GM23338 (cell line): ENCODE data around the gene BEST1. TPM values are rescaled to one million over a fixed set of nuclear protein-coding genes. Genes with fewer than 3 reads are reported as not detected.

Source experiments
- ATAC-seq: fragments of 200-7000 bp; cut with Tn5 transposase; 3 replicates; pipeline ENCODE4 v1.9.1; 2020
- DNase-seq: peaks from one replicate; pipeline ENCODE4 v3.0.0-alpha.2; 2015; ENCODE audit warnings: low spot score
- H2AFZ ChIP-seq: fragments of 200-600 bp; sonication (generic); 2 replicates; pipeline ENCODE4 v1.8.0; 2016; ENCODE audit warnings: antibody characterized with exemption, mild to moderate bottlenecking, moderate library complexity
- H3F3A ChIP-seq: fragments of 200-600 bp; sonication (generic); replicated peaks from 2 replicates; pipeline ENCODE4 v1.8.0; 2017; ENCODE audit warnings: antibody characterized with exemption, mixed run types, low read depth
- H3K27ac ChIP-seq: fragments of 200-600 bp; sonication (generic); 2 replicates; pipeline ENCODE4 v1.6.1; 2016; ENCODE audit warnings: low read depth
- H3K27me3 ChIP-seq: fragments of 200-600 bp; sonication (generic); 2 replicates; pipeline ENCODE4 v1.8.0; 2016; ENCODE audit warnings: mild to moderate bottlenecking, mixed run types, moderate library complexity; ENCODE audit not compliant: insufficient read depth
- H3K36me3 ChIP-seq: fragments of 200-600 bp; sonication (generic); 2 replicates; pipeline ENCODE4 v1.8.0; 2016; ENCODE audit warnings: mild to moderate bottlenecking; ENCODE audit not compliant: insufficient read depth
- H3K4me1 ChIP-seq: fragments of 200-600 bp; sonication (generic); 2 replicates; pipeline ENCODE4 v1.8.0; 2016; ENCODE audit warnings: mild to moderate bottlenecking, moderate library complexity; ENCODE audit not compliant: insufficient read depth
- H3K4me2 ChIP-seq: fragments of 200-600 bp; sonication (generic); 2 replicates; pipeline ENCODE4 v1.7.1; 2017; ENCODE audit warnings: mixed run types
- H3K4me3 ChIP-seq: fragments of 200-600 bp; sonication (generic); 2 replicates; pipeline ENCODE4 v1.6.1; 2016; ENCODE audit warnings: mixed run types
- H3K79me2 ChIP-seq: fragments of 200-600 bp; sonication (generic); replicated peaks from 2 replicates; pipeline ENCODE4 v1.8.0; 2017; ENCODE audit warnings: mild to moderate bottlenecking; ENCODE audit not compliant: insufficient read depth
- H3K9me2 ChIP-seq: fragments of 200-600 bp; sonication (generic); 2 replicates; pipeline ENCODE4 v1.8.0; 2017; ENCODE audit not compliant: insufficient read depth
- H4K20me1 ChIP-seq: fragments of 200-600 bp; sonication (generic); replicated peaks from 2 replicates; pipeline ENCODE4 v1.8.0; 2017; ENCODE audit warnings: mild to moderate bottlenecking; ENCODE audit not compliant: insufficient read depth
- H3K27ac Mint-ChIP-seq: 2 replicates; pipeline ENCODE4 v1.8.0; 2020; ENCODE audit warnings: inconsistent platforms, mild to moderate bottlenecking, moderate library complexity, mixed read lengths
- H3K27me3 Mint-ChIP-seq: 3 replicates; pipeline ENCODE4 v1.8.0; 2022; ENCODE audit warnings: low read depth, mild to moderate bottlenecking, moderate library complexity, mixed read lengths, inconsistent platforms; ENCODE audit not compliant: insufficient read depth, poor library complexity
- H3K36me3 Mint-ChIP-seq: 3 replicates; pipeline ENCODE4 v1.8.0; 2021; ENCODE audit warnings: low read depth, mild to moderate bottlenecking, inconsistent platforms, moderate library complexity, mixed read lengths
- H3K4me1 Mint-ChIP-seq: 3 replicates; pipeline ENCODE4 v1.8.0; 2020; ENCODE audit warnings: mild to moderate bottlenecking, inconsistent platforms, mixed read lengths
- H3K4me3 Mint-ChIP-seq: 3 replicates; pipeline ENCODE4 v1.8.0; 2021; ENCODE audit warnings: moderate library complexity, mild to moderate bottlenecking, inconsistent platforms, mixed read lengths
- H3K9me3 Mint-ChIP-seq: 3 replicates; pipeline ENCODE4 v1.8.0; 2020; ENCODE audit warnings: moderate library complexity, mild to moderate bottlenecking, inconsistent platforms, mixed read lengths
- CREB1 ChIP-seq: fragments of 250-450 bp; sonication (Bioruptor Pico); IDR thresholded peaks from 2 replicates; pipeline ENCODE4 v1.5.0; 2020; ENCODE audit warnings: low read depth, mild to moderate bottlenecking, moderate library complexity
- CTCF ChIP-seq, 2 experiments: fragments of 200-600 bp in 1 of 2; sonication (generic) in 1 of 2; conservative IDR thresholded peaks; 2 replicates each; pipeline versions ENCODE4 v1.5.1 to v1.6.1; 2016 to 2017; ENCODE audit warnings: antibody characterized with exemption in 2 of 2, low read depth in 2 of 2, mild to moderate bottlenecking in 2 of 2, moderate library complexity in 1 of 2
- EZH2 ChIP-seq: fragments of 200-600 bp; sonication (generic); IDR thresholded peaks from one replicate; pipeline ENCODE4 v1.8.0; 2017; ENCODE audit warnings: antibody characterized with exemption, mild to moderate bottlenecking, low read depth; ENCODE audit not compliant: unreplicated experiment
- EZH2phosphoT487 ChIP-seq: fragments of 200-600 bp; sonication (generic); IDR thresholded peaks from one replicate; pipeline ENCODE4 v1.8.1; 2018; ENCODE audit warnings: antibody characterized with exemption; ENCODE audit not compliant: unreplicated experiment
- JUNB ChIP-seq: IDR thresholded peaks from one replicate; pipeline ENCODE4 v1.6.1; 2016; ENCODE audit warnings: antibody characterized with exemption; ENCODE audit not compliant: unreplicated experiment
- NANOG ChIP-seq: IDR thresholded peaks from 2 replicates; pipeline ENCODE4 v1.6.1; 2016; ENCODE audit warnings: antibody characterized with exemption, borderline replicate concordance
- POLR2AphosphoS5 ChIP-seq: IDR thresholded peaks from 2 replicates; pipeline ENCODE4 v1.6.1; 2016; ENCODE audit warnings: antibody characterized with exemption, low read depth
- REST ChIP-seq: IDR thresholded peaks from one replicate; pipeline ENCODE4 v1.6.1; 2018; ENCODE audit warnings: antibody characterized with exemption; ENCODE audit not compliant: unreplicated experiment
- STAT1 ChIP-seq: IDR thresholded peaks from one replicate; pipeline ENCODE4 v1.6.1; 2016; ENCODE audit warnings: antibody characterized with exemption; ENCODE audit not compliant: unreplicated experiment
- ZNF114 ChIP-seq: fragments of 250-450 bp; sonication (Bioruptor Pico); IDR thresholded peaks from 2 replicates; pipeline ENCODE4 v1.5.0; 2020; ENCODE audit warnings: mild to moderate bottlenecking, moderate library complexity
- ZNF462 ChIP-seq: fragments of 250-450 bp; sonication (Bioruptor Pico); IDR thresholded peaks from 2 replicates; pipeline ENCODE4 v1.5.0; 2020; ENCODE audit warnings: mild to moderate bottlenecking, moderate library complexity
- long read RNA-seq: library from polyadenylated mRNA; unstranded; transcript quantifications from one replicate; pipeline ENCODE4 v2.0.0, GENCODE V29; 2020; ENCODE audit not compliant: unreplicated experiment
- polyA plus RNA-seq: library from polyadenylated mRNA; unstranded; fragments of >200 nt; fragmentation: Nextera tagmentation; extraction: Ambion mirVana; gene quantifications from 2 replicates; pipeline ENCODE4 v1.2.1, GENCODE V29; 2016
- total RNA-seq: library from RNA; depleted of rRNA; stranded (reverse); fragments of >200 nt; shearing (Covaris generic); gene quantifications from 2 replicates; pipeline ENCODE4 v1.2.3, GENCODE V29; 2014; rRNA removed

BEST1 gene
- total RNA-seq: 0.35 and 0.89 TPM in 2 replicates
- 0.44 and 0.75 TPM in 2 replicates for polyA plus RNA-seq
- long read RNA-seq: 0 reads

- Mint-ChIP-seq H3K4me1 (peaks cover 12% of the 10 kb centered on the region), H3K36me3 (no peaks in the 10 kb centered on the region), H3K4me3 (no peak within 1 kb of the TSS), H3K27ac (peak within 1 kb of the TSS; percentile 94), H3K9me3 (no peaks in the 10 kb centered on the region), H3K27me3 (peaks cover 9% of the 10 kb centered on the region)
- peaks cover 7% of the 10 kb centered on the region; the same call in 1 of the 2 replicates for H3K4me1 ChIP-seq
- no peaks in the 10 kb centered on the region for H3K36me3 ChIP-seq
- no peak for ATAC-seq
- no peak within 1 kb of the TSS for H3K4me2 ChIP-seq
- H3K27me3 ChIP-seq: peaks cover 12% of the 10 kb centered on the region; the same call in 1 of the 2 replicates
- TF ChIP-seq ZNF114 (CRISPR knock-in tag): no peak
- no peak for TF ChIP-seq EZH2phosphoT487
- no peak for TF ChIP-seq REST
- no peak for TF ChIP-seq EZH2
- no peak for TF ChIP-seq CTCF (conservative IDR thresholded peaks at IDR 0.05; ENCODE audit: low read depth in 2 of 2)
- TF ChIP-seq ZNF462 (CRISPR knock-in tag): no peak
- no peak for TF ChIP-seq JUNB
- no peak for TF ChIP-seq POLR2AphosphoS5
- no peak for TF ChIP-seq NANOG
- no peak for TF ChIP-seq CREB1
- TF ChIP-seq STAT1: no peak
- no peaks in the 10 kb centered on the region for H3K79me2 ChIP-seq
- H3F3A ChIP-seq: peaks cover 4% of the 10 kb centered on the region; the same call in 1 of the 2 replicates
- H3K27ac ChIP-seq: 0 out of 2 replicates have a peak within 1 kb of the TSS, but pooled peaks have one; percentile 30
- no peak for DNase-seq
- H3K4me3 ChIP-seq: no peak within 1 kb of the TSS
- H4K20me1 ChIP-seq: no peaks in the 10 kb centered on the region
- no peaks in the 10 kb centered on the region for H3K9me2 ChIP-seq
- H2AFZ ChIP-seq: no peak within 1 kb of the TSS
Measured at GRCh38 chr11:61950035-61950547, at the start of gene BEST1. Gene BEST1, plus strand, starts transcription at chr11:61950351. Its CDS starts 1,456 bp downstream, at chr11:61951807.
